ENCODE data around the gene PDLIM7.

The PDLIM7 gene

GRCh38 chr5:177477701-177478477 lies 19.5 kb downstream of the PDLIM7 start:
- H3K4me1 ChIP-seq (ENCODE audit: control insufficient read depth, insufficient read depth, low read depth, low read length), result peaks cover 56% of the 10 kb centered on the region
- H4K91ac ChIP-seq (ENCODE audit: low read length), result no peak overlapping the region
- H2AK5ac ChIP-seq (ENCODE audit: low read length, severe bottlenecking), result peak overlapping the region; percentile 16
- H2BK12ac ChIP-seq (ENCODE audit: low read length in 2 of 2), result peak overlapping the region in 1 of 2 experiments; percentile 56
- no peaks in the 10 kb centered on the region for H3K27me3 ChIP-seq (ENCODE audit: control insufficient read depth in 1 of 2, insufficient read depth in 1 of 2, low read length in 2 of 2)
- 96% methylated on average over 10 of the region's 13 CpGs for WGBS
- no peak overlapping the region for H3K4me3 ChIP-seq (ENCODE audit: insufficient read depth in 1 of 2, low read depth in 1 of 2, low read length in 2 of 2)
- no peak overlapping the region for H3K4ac ChIP-seq (ENCODE audit: low read depth in 1 of 2, low read length in 2 of 2)
- peaks cover 4% of the 10 kb centered on the region for H3K79me1 ChIP-seq (replicated peaks; ENCODE audit: low read length, poor library complexity, severe bottlenecking)
- no peak overlapping the region for H2BK5ac ChIP-seq (ENCODE audit: low read depth, low read length, poor library complexity, severe bottlenecking)
- peak overlapping the region in 1 of 2 experiments; percentile 15 for H3K23ac ChIP-seq (ENCODE audit: low read length in 2 of 2)
- H3K18ac ChIP-seq (ENCODE audit: low read depth in 1 of 2, low read length in 2 of 2), result no peak overlapping the region
- no peaks in the 10 kb centered on the region for H3K9me3 ChIP-seq (ENCODE audit: control insufficient read depth, low read length)
- peak; percentile 41 for DNase-seq
- H2AFZ ChIP-seq (ENCODE audit: low read depth, low read length), result no peak overlapping the region
- H3K14ac ChIP-seq (ENCODE audit: low read length in 2 of 2), result no peak overlapping the region
- H3K27ac ChIP-seq (ENCODE audit: low read length, poor library complexity, severe bottlenecking), result peak overlapping the region; percentile 21
- H3K9ac ChIP-seq (ENCODE audit: low read length), result peak overlapping the region; percentile 75
- H3K4me2 ChIP-seq (ENCODE audit: low read length, poor library complexity, severe bottlenecking), result no peak overlapping the region
- no peak overlapping the region for H2BK15ac ChIP-seq (ENCODE audit: low read depth, poor library complexity, severe bottlenecking)
- no peak overlapping the region for H4K8ac ChIP-seq (ENCODE audit: low read length)
- peaks cover 9 to 30% of the 10 kb centered on the region in 2 experiments for H3K36me3 ChIP-seq (ENCODE audit: control insufficient read depth in 1 of 2, insufficient read depth in 2 of 2, low read depth in 1 of 2, low read length in 2 of 2)
- H2BK120ac ChIP-seq (ENCODE audit: low read depth, low read length), result no peak overlapping the region

DNA sequence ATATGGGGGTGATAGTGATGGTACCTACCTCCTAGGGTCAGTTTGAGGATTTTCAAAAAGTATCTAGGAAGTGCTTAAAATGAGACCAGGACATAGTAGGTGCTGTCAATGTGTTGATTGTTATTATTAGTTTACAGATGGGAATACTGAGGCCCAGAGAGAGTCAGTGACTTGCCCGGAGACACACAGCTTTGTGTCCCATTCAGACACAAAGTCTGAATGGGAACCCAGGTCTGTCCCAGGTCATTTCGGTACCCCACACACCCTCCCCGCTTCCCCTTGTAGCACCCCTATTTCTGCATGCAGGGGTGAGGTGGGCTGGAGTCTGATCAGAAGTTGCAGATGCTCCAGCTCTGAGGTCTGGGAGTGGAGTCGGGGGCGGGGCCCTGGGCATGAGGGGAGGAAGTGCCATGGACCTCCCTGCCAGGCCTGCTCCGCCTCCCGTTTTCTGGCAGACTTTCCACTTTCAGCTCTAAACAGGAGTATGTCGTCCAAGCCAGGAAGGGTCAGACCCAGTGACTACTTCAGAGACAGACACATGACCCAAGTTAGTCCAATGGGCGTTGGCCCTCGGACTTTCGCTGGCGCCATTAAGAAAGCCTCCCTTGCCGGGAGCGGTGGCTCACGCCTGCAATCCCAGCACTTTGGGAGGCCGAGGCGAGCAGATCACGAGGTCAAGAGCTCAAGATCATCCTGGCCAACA lies 20.7 kb downstream of the PDLIM7 start:
- Histone ChIP-seq H3K14ac (ENCODE audit: low read length in 2 of 2) (no peak overlapping the region), H3K9me3 (ENCODE audit: control insufficient read depth, low read length) (no peaks in the 10 kb centered on the region), H2BK15ac (ENCODE audit: low read depth, poor library complexity, severe bottlenecking) (no peak overlapping the region), H2BK12ac (ENCODE audit: low read length in 2 of 2) (no peak overlapping the region), H3K36me3 (ENCODE audit: control insufficient read depth in 1 of 2, insufficient read depth in 2 of 2, low read depth in 1 of 2, low read length in 2 of 2) (peaks cover 3 to 23% of the 10 kb centered on the region in 2 experiments), H3K4me3 (ENCODE audit: insufficient read depth in 1 of 2, low read depth in 1 of 2, low read length in 2 of 2) (no peak overlapping the region), H3K27ac (ENCODE audit: low read length, poor library complexity, severe bottlenecking) (no peak overlapping the region), H2AFZ (ENCODE audit: low read depth, low read length) (no peak overlapping the region), H3K4me2 (ENCODE audit: low read length, poor library complexity, severe bottlenecking) (no peak overlapping the region), H3K9ac (ENCODE audit: low read length) (no peak overlapping the region), H3K4me1 (ENCODE audit: control insufficient read depth, insufficient read depth, low read depth, low read length) (peaks cover 53% of the 10 kb centered on the region), H4K91ac (ENCODE audit: low read length) (no peak overlapping the region), H2BK5ac (ENCODE audit: low read depth, low read length, poor library complexity, severe bottlenecking) (no peak overlapping the region), H3K79me1 (replicated peaks; ENCODE audit: low read length, poor library complexity, severe bottlenecking) (no peaks in the 10 kb centered on the region), H3K18ac (ENCODE audit: low read depth in 1 of 2, low read length in 2 of 2) (no peak overlapping the region), H4K8ac (ENCODE audit: low read length) (no peak overlapping the region), H3K23ac (ENCODE audit: low read length in 2 of 2) (no peak overlapping the region), H2AK5ac (ENCODE audit: low read length, severe bottlenecking) (peak overlapping the region; percentile 76), H3K27me3 (ENCODE audit: control insufficient read depth in 1 of 2, insufficient read depth in 1 of 2, low read length in 2 of 2) (no peaks in the 10 kb centered on the region), H3K4ac (ENCODE audit: low read depth in 1 of 2, low read length in 2 of 2) (peak overlapping the region in 1 of 2 experiments; percentile 53), H2BK120ac (ENCODE audit: low read depth, low read length) (no peak overlapping the region)
- peak; percentile 53 for DNase-seq
- 90% methylated on average over 17 of the region's 18 CpGs for WGBS

DNA sequence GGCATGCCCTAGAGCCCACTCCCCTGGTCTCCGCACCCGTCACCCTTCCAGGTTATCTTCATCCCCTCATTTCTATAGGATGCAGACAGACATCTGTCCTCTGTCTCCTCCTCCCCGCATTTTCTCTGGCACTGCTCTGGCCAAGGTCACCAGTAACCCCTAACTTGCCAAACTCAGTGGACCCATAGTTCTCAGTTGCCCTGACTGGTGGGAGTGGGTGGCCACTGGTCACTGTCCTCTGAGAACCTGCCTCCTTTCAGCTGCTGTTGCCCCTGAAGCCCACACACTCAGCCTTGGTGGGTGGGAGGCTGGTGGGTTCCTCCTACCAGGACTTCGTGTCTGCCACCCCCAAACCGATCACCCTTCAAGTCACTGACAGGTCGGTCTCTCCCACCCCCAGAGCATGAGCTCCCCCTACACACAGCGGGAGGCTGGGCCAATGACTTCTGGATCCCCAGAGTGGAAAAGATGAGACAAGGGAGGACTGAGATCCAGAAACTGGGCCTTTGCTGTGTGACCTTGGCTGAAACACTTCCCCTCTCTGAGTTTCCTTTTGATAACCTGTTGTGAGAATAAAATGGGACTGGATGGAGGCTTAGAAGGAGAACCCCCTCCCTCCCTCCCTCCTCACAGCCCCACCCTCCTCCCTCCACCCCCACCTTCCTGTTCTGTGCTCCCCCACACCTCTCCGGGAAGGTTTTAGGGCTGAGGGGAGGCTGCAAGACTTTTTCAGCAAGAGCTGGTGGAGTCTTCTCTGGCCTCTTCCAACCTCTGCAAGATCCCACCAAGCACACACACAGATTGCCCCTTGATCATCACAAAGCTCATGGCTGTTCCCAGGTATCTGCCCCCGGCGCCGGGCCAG lies 21.6 kb downstream of the PDLIM7 start:
- Histone ChIP-seq H3K18ac (ENCODE audit: low read depth in 1 of 2, low read length in 2 of 2) (no peak overlapping the region), H3K14ac (ENCODE audit: low read length in 2 of 2) (no peak overlapping the region), H3K36me3 (ENCODE audit: control insufficient read depth in 1 of 2, insufficient read depth in 2 of 2, low read depth in 1 of 2, low read length in 2 of 2) (peaks cover 1 to 23% of the 10 kb centered on the region in 2 experiments), H2AK5ac (ENCODE audit: low read length, severe bottlenecking) (no peak overlapping the region), H3K4me1 (ENCODE audit: control insufficient read depth, insufficient read depth, low read depth, low read length) (peaks cover 56% of the 10 kb centered on the region), H2BK15ac (ENCODE audit: low read depth, poor library complexity, severe bottlenecking) (no peak overlapping the region), H2BK120ac (ENCODE audit: low read depth, low read length) (no peak overlapping the region), H3K27me3 (ENCODE audit: control insufficient read depth in 1 of 2, insufficient read depth in 1 of 2, low read length in 2 of 2) (no peaks in the 10 kb centered on the region), H3K23ac (ENCODE audit: low read length in 2 of 2) (no peak overlapping the region), H4K91ac (ENCODE audit: low read length) (no peak overlapping the region), H3K27ac (ENCODE audit: low read length, poor library complexity, severe bottlenecking) (no peak overlapping the region), H3K79me1 (replicated peaks; ENCODE audit: low read length, poor library complexity, severe bottlenecking) (no peaks in the 10 kb centered on the region), H3K4me3 (ENCODE audit: insufficient read depth in 1 of 2, low read depth in 1 of 2, low read length in 2 of 2) (no peak overlapping the region), H3K9ac (ENCODE audit: low read length) (no peak overlapping the region), H2BK12ac (ENCODE audit: low read length in 2 of 2) (no peak overlapping the region), H3K4me2 (ENCODE audit: low read length, poor library complexity, severe bottlenecking) (no peak overlapping the region), H2AFZ (ENCODE audit: low read depth, low read length) (no peak overlapping the region), H3K9me3 (ENCODE audit: control insufficient read depth, low read length) (no peaks in the 10 kb centered on the region), H4K8ac (ENCODE audit: low read length) (no peak overlapping the region), H2BK5ac (ENCODE audit: low read depth, low read length, poor library complexity, severe bottlenecking) (no peak overlapping the region), H3K4ac (ENCODE audit: low read depth in 1 of 2, low read length in 2 of 2) (no peak overlapping the region)
- DNase-seq, result peak; percentile 26
- 85% methylated on average over 10 of the region's 11 CpGs for WGBS

All from mesenchymal stem cell (in vitro differentiated cells and primary cell).